Measurements from ENCODE around the gene KCNJ10. TPM values are rescaled to one million over a fixed set of nuclear protein-coding genes. Genes with fewer than 3 reads are reported as not detected.

KCNJ10 gene
- total RNA-seq, 2 experiments from 2014 or later: not detected

GRCh38 chr1:160107512-160107911, 37.6 kb upstream of the KCNJ10 start:
- POLR2A ChIA-PET: no interaction called here
- Mint-ChIP-seq H3K27me3 (peaks cover 8% of the 10 kb centered on the region), H3K4me1 (peaks cover 5% of the 10 kb centered on the region), H3K27ac (no peak overlapping the region), H3K36me3 (no peaks in the 10 kb centered on the region), H3K9me3 (no peaks in the 10 kb centered on the region), H3K4me3 (no peak overlapping the region)
- ATAC-seq (ENCODE audit: low read depth) (no peak), DNase-seq (no peak)

GRCh38 chr1:160105155-160105554, 35.2 kb upstream of the KCNJ10 start:
- H3K36me3 Mint-ChIP-seq: no peaks in the 10 kb centered on the region
- ATAC-seq (ENCODE audit: low read depth): no peak
- POLR2A ChIA-PET: interaction anchor here (0.6 kb wide), 1 partner anchor 194 kb away, joined by 3 read pairs; no protein-coding TSS in a partner anchor

DNA sequence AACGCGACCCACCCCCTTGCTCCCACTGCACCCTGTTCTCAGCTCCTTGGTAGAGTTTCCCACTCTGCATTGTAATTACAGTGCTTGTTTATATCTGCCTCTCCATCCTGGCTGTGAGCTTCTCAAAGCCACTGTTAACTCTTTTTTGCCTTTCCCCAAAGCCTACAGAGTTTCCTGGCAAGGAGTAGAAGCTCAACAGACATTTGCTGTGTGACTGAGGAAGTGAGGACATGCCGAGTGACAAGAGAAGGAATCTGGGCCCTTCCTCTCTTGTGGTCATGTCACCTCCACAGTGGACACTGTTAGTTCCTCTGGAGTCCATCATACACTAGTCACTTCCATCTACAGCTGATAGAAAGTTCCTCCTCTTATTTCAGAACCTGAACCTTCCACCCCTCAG, 34.5 kb upstream of the KCNJ10 start:
- POLR2A ChIA-PET: no interaction called here
- H3K27me3 Mint-ChIP-seq: peaks cover 5% of the 10 kb centered on the region
- no peaks in the 10 kb centered on the region for H3K9me3 Mint-ChIP-seq
- no peak overlapping the region for H3K4me3 Mint-ChIP-seq
- H3K4me1 Mint-ChIP-seq: peaks cover 19% of the 10 kb centered on the region
- ATAC-seq (ENCODE audit: low read depth) (no peak), DNase-seq (no peak)
- H3K36me3 Mint-ChIP-seq: no peaks in the 10 kb centered on the region
- H3K27ac Mint-ChIP-seq: no peak overlapping the region

More at GRCh38 chr1:160105155-160105554, 35.2 kb upstream of the KCNJ10 start:
- Mint-ChIP-seq H3K9me3 (no peaks in the 10 kb centered on the region), H3K27me3 (peaks cover 5% of the 10 kb centered on the region), H3K27ac (no peak overlapping the region), H3K4me1 (peaks cover 15% of the 10 kb centered on the region), H3K4me3 (no peak overlapping the region)
- no peak for DNase-seq

DNA sequence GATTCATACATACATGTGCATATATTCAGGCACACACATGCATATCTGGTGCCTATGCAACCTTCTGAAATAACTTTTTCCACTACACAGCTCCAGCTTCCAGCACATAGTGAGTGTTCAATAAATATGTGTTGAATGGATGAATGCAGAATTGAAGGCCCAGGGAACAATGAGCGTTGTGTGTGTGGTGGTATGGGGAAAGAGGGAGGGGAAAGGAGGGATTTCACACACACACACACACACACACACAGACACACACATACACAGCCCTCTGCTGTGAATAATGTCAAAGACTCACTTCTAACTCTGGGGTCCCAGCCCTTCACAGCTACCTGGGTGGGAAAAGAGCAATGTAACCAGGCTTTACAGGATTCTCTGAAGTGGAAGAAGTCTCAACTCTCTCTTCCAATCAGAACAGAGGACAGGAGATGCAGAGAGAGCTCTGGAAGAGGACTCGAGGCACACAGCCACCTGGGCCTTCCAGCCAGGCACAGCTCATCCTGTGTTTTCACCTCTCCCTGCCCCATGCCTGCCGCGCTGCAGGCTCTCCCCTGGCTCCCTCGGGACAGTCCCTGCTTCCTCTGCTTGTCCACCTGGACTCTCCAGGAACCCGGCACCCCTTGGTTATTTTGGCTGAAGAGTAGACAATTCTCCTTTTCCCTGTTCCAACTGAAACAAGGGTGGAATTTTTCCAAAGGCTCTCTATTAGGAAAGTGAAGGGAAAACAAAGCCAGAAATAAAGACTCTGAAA, 33.9 kb upstream of the KCNJ10 start:
- POLR2A ChIA-PET: no interaction called here
- no peak for ATAC-seq (ENCODE audit: low read depth)
- Mint-ChIP-seq H3K4me1 (peaks cover 22% of the 10 kb centered on the region), H3K27me3 (peaks cover 3% of the 10 kb centered on the region), H3K4me3 (no peak overlapping the region), H3K9me3 (no peaks in the 10 kb centered on the region), H3K36me3 (no peaks in the 10 kb centered on the region), H3K27ac (no peak overlapping the region)
- DNase-seq: no peak

DNA sequence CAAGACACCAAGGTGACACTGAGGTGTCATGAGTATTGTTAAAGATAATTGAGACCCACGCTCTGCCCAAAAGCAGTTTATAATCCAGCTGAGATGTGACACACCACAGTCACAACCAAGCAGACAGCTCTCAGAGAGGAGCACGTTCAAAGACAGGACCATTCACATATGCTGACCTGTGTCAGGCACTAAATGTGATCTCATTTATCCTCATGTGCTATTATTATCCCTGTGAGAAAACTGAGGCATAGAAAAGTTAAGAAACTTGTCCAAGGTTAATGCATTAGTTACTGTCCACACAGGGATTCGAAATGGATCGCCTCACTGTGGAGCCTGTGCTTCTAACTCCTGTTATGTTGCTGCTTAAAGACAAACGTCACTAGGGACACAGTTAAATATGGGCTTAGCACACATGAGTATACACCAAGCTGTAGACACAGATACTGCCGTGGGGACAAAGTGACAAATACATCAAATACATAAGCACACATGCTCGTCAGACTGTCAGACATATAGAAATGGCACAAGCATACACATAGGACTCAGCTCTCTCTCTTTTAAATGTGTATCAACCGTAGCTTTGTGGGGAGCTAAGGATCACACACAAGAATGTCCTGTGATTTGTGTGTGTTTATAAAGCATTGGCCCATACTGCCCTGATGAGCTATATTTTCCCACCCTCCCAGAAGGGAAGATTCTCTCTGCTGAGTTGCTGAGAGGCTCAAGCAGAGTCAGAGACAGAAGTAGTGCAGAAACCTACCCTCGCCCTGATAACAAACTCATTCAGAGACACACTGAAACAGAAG, 32.0 kb upstream of the KCNJ10 start:
- H3K36me3 Mint-ChIP-seq: no peaks in the 10 kb centered on the region
- ATAC-seq (ENCODE audit: low read depth) (no peak), DNase-seq (no peak)
- peaks cover 3% of the 10 kb centered on the region for H3K27me3 Mint-ChIP-seq
- POLR2A ChIA-PET: interaction anchor here (1.2 to 2.1 kb wide), 4 partner anchors 150 to 189 kb away, joined by 3 to 8 read pairs (median 6); partner anchors contain the start of gene DCAF8
- H3K27ac Mint-ChIP-seq: peak overlapping the region; percentile 88
- H3K9me3 Mint-ChIP-seq: no peaks in the 10 kb centered on the region
- peaks cover 30% of the 10 kb centered on the region for H3K4me1 Mint-ChIP-seq
- H3K4me3 Mint-ChIP-seq: no peak overlapping the region

GRCh38 chr1:160101037-160101716, 31.2 kb upstream of the KCNJ10 start:
- peak overlapping the region; percentile 62 for H3K4me3 Mint-ChIP-seq
- H3K27ac Mint-ChIP-seq: peak overlapping the region; percentile 88
- peaks cover 36% of the 10 kb centered on the region for H3K4me1 Mint-ChIP-seq
- DNase-seq (peak; percentile 80), ATAC-seq (ENCODE audit: low read depth) (peak; percentile 23)
- POLR2A ChIA-PET: interaction anchor here (1.2 to 2.1 kb wide), 4 partner anchors 151 to 190 kb away, joined by 3 to 8 read pairs (median 6); partner anchors contain the start of gene DCAF8
- H3K27me3 Mint-ChIP-seq: no peaks in the 10 kb centered on the region
- H3K9me3 Mint-ChIP-seq: no peaks in the 10 kb centered on the region
- H3K36me3 Mint-ChIP-seq: no peaks in the 10 kb centered on the region

DNA sequence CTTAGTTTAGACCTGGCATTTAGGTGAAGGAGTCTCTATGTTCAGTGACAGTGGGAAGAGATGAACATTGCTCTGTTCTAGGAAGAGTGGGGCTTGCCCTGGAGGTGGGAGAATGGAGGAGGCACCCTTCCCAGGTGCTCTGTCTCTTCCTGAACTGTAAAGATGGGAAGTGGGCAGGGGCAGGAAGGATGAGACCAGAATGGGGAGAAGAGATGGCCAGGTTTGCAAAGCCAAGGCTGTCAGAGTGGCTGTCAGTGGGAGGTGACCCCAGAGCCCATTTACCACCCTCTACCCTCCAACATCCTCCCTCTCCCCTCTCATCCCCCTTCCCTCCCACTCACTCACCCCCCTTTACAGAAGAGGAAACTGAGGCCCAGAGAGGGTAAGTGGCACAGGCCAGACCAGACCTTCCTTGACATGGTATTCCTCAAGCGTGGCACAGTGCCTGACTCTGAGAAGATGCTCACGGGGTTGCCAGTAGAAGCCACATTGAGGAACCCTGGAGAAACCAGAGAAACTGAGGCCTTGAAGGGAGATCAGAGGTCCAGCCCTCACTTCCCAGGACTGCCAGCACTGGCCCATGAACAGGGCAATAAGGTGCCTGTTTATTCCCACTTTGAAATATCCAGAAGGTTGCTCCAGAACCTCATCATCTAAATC, 29.9 kb upstream of the KCNJ10 start:
- Mint-ChIP-seq H3K4me3 (peak overlapping the region; percentile 81), H3K4me1 (peaks cover 39% of the 10 kb centered on the region), H3K27ac (peak overlapping the region; percentile 88), H3K36me3 (no peaks in the 10 kb centered on the region), H3K27me3 (no peaks in the 10 kb centered on the region), H3K9me3 (no peaks in the 10 kb centered on the region)
- DNase-seq: no peak
- POLR2A ChIA-PET: interaction anchor here (1.2 to 2.1 kb wide), 3 partner anchors 15 to 192 kb away, joined by 3 to 8 read pairs (median 4); no protein-coding TSS in a partner anchor
- no peak for ATAC-seq (ENCODE audit: low read depth)

- ATAC-seq (ENCODE audit: low read depth) (peak; percentile 79), DNase-seq (peak; percentile 98)
- no peaks in the 10 kb centered on the region for H3K27me3 Mint-ChIP-seq
- H3K4me3 Mint-ChIP-seq: peak overlapping the region; percentile 81
- H3K36me3 Mint-ChIP-seq: no peaks in the 10 kb centered on the region
- POLR2A ChIA-PET: interaction anchor here (0.8 to 1.4 kb wide), 6 partner anchors 11 to 277 kb away, joined by 3 to 4 read pairs (median 3); no protein-coding TSS in a partner anchor
- H3K4me1 Mint-ChIP-seq: peaks cover 39% of the 10 kb centered on the region
- no peaks in the 10 kb centered on the region for H3K9me3 Mint-ChIP-seq
- peak overlapping the region; percentile 86 for H3K27ac Mint-ChIP-seq
Observed at GRCh38 chr1:160098852-160099561, 29.0 kb upstream of the KCNJ10 start.

DNA sequence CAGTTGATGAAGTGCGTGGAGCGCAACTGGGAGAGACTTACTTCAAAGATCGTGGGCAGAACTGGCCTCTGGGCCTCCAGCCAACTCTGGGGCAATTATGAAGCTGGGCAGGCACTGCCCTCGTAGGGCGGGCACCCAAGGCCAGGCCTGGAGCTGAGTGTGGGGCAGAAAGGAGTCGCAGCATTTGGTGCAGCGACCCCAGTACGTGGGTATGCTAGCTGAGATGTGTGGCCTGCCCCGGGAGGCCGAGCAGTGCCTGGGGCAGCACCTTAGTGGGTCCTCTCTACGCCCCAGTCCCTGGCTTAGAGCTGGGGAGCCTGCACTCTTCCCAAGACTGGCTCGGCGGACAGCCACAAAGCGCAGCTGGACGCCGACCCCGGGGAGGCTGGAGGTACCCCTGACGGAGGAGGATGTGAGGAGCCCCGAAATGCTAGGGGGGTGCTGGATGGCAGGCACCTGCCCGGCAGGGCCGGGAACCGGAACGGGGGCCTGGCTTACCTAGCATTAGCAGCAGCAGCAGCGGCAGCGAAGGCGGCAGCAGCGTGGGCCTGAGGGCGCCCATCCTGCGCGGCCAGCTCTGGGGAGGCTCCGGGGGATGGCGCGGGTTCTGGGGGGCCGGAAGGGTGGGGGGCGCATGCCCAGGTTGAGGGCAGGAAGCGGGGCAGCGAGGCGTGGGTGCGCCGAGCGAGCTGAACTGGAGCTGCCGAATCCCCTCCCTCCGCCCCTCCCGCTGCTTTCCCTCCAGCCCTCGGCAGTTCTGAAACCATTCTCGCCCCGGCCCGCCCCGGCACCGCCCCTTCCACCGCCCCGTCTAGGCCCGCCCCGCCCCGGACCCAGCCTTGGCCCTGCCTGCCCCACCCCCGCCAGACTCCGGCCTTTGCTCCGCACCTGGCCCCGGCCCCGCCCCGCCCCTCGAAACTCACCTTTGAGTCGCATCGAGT, 28.2 kb upstream of the KCNJ10 start, which contains the start of gene IGSF8:
Gene IGSF8, minus strand, starts transcription at position 709 of the 941 bp plus-strand sequence. Its CDS starts 147 bp downstream, at position 562.
- Mint-ChIP-seq H3K9me3 (no peaks in the 10 kb centered on the region), H3K27me3 (no peaks in the 10 kb centered on the region), H3K36me3 (no peaks in the 10 kb centered on the region), H3K27ac (peak within 1 kb of the TSS; percentile 91), H3K4me1 (peaks cover 39% of the 10 kb centered on the region), H3K4me3 (peak within 1 kb of the TSS; percentile 92)
- POLR2A ChIA-PET: interaction anchor here (0.6 to 1.4 kb wide), 9 partner anchors 11 to 278 kb away, joined by 3 to 5 read pairs (median 3); partner anchors contain the start of genes DCAF8, PEA15 and PEX19
- ATAC-seq (ENCODE audit: low read depth) (peak; percentile 69), DNase-seq (peak; percentile 93)

DNA sequence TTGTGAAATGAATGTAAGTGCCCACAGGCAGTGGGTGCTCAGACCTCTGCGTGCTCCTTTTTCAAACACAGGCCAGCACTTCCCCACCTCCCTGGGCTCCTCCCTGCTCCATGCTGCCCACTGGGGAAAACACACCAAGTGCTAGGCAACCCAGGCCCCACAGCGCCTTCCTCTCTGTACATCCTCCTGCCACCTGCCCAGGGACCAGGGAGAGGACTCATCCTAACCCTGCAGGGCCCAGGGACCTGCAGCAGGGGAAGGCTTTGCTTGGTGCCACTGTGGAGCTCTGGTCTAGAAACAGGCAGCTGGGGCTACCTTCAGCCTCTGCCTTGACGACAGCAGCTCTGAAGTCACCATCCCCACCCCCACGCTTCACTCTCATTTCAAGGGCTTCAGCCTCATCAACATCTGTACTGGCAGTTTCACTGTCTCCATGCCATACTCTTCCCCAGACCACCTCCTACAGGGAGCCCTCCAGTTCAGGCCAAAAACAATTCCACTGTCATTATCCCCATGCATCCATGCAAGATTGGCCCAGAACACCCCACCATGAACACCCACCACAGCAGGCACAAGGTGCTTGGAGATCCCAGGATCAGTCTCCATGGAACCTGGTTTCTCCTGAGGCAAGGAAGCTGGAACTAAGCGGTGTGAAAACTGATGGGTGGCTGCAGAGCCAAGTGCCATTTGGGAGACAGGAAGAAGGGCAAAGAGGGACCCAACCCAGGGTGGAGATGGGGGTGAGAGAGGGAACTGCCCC, 27.4 kb upstream of the KCNJ10 start:
- DNase-seq: no peak
- Mint-ChIP-seq H3K4me1 (peaks cover 38% of the 10 kb centered on the region), H3K9me3 (no peaks in the 10 kb centered on the region), H3K36me3 (no peaks in the 10 kb centered on the region), H3K27me3 (no peaks in the 10 kb centered on the region), H3K4me3 (peak overlapping the region; percentile 92), H3K27ac (peak overlapping the region; percentile 91)
- ATAC-seq (ENCODE audit: low read depth): no peak
- POLR2A ChIA-PET: interaction anchor here (1.1 to 1.4 kb wide), 3 partner anchors 10 to 187 kb away, joined by 4 to 5 read pairs (median 4); partner anchors contain the start of genes DCAF8 and PEX19

Data from activated naive CD8-positive, alpha-beta T cell treated with anti-CD3 and anti-CD28 coated beads, Interleukin-2, amount 10 ng/mL, durations not matched to agents 7 days and 5 days (primary cell).